GM15510 (cell line): ENCODE data around the gene PRSS27.

Experiments
- POLR2A ChIP-seq: IDR thresholded peaks from 3 replicates; pipeline ENCODE4 v1.6.1; 2011; ENCODE audit warnings: borderline replicate concordance; ENCODE audit not compliant: insufficient read length; ENCODE audit errors: extremely low read depth

Gene PRSS27

GRCh38 chr16:2720064-2720457 is at the start of gene PRSS27:
Gene PRSS27, minus strand, starts transcription at chr16:2720224. Its CDS starts 64 bp downstream, at chr16:2720160.
- no peak for TF ChIP-seq POLR2A

- no peak for TF ChIP-seq POLR2A
Observed at GRCh38 chr16:2769675-2770056, 49.6 kb upstream of the PRSS27 start.

- no peak for TF ChIP-seq POLR2A
Observed at GRCh38 chr16:2769100-2769529, 49.1 kb upstream of the PRSS27 start.

GRCh38 chr16:2768403-2769089 is 48.5 kb upstream of the PRSS27 start:
- TF ChIP-seq POLR2A: no peak

DNA sequence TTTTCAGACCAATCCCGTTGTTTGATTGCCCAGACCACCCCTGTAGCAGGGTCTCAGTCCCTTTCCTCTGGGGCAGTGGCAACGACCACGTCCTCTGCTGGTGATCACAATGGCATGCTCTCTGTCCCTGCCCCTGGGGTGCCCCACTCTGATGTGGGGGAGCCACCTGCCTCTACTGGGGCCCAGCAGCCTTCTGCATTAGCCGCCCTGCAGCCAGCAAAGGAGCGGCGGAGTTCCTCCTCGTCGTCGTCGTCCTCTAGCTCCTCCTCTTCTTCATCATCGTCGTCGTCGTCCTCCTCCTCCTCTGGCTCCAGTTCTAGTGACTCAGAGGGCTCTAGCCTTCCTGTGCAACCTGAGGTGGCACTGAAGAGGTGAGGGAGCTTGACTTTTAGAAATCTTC is 47.9 kb upstream of the PRSS27 start:
- TF ChIP-seq POLR2A: no peak

GRCh38 chr16:2767140-2767731 is 47.2 kb upstream of the PRSS27 start:
- TF ChIP-seq POLR2A: no peak

DNA sequence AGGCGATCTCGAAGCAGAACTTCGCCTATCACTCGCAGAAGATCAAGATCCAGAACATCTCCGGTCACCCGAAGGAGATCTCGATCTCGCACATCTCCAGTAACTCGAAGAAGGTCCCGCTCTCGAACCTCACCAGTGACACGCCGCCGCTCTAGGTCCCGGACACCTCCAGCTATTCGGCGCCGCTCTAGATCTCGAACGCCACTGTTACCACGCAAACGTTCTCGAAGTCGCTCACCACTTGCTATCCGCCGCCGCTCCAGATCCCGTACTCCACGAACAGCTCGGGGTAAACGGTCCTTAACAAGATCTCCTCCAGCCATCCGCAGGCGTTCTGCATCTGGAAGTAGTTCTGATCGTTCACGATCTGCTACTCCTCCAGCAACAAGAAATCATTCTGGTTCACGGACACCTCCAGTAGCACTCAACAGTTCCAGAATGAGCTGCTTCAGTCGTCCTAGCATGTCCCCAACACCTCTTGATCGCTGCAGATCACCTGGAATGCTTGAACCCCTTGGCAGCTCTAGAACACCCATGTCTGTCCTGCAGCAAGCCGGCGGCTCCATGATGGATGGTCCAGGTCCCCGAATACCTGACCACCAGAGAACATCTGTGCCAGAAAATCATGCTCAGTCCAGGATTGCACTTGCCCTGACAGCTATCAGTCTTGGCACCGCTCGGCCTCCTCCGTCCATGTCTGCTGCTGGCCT is 46.6 kb upstream of the PRSS27 start:
- TF ChIP-seq POLR2A: no peak

DNA sequence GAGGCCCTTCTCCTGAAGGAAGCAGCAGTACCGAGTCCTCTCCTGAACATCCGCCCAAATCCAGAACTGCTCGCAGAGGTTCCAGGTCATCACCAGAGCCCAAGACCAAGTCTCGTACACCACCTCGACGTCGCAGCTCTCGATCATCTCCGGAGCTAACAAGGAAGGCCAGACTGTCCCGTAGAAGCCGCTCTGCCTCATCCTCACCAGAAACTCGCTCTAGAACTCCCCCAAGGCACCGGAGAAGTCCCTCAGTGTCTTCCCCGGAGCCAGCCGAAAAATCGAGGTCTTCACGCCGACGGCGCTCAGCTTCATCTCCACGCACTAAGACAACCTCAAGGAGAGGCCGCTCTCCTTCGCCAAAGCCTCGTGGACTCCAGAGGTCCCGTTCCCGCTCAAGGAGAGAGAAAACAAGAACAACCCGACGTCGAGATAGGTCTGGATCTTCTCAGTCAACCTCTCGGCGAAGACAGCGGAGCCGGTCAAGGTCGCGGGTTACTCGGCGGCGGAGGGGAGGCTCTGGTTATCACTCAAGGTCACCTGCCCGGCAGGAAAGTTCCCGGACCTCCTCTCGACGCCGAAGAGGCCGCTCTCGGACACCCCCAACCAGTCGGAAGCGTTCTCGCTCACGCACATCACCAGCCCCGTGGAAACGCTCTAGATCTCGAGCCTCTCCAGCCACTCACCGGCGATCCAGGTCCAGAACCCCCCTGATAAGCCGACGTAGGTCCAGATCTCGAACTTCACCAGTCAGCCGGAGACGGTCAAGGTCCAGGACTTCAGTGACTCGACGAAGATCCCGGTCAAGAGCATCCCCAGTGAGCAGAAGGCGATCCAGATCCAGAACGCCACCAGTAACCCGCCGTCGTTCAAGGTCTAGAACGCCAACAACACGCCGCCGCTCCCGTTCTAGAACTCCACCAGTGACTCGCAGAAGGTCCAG is 45.7 kb upstream of the PRSS27 start:
- TF ChIP-seq POLR2A: no peak

GRCh38 chr16:2764718-2765117 is 44.7 kb upstream of the PRSS27 start:
- no peak for TF ChIP-seq POLR2A

GRCh38 chr16:2763173-2763572 is 43.1 kb upstream of the PRSS27 start:
- no peak for TF ChIP-seq POLR2A

GRCh38 chr16:2762711-2763110 is 42.7 kb upstream of the PRSS27 start:
- no peak for TF ChIP-seq POLR2A

DNA sequence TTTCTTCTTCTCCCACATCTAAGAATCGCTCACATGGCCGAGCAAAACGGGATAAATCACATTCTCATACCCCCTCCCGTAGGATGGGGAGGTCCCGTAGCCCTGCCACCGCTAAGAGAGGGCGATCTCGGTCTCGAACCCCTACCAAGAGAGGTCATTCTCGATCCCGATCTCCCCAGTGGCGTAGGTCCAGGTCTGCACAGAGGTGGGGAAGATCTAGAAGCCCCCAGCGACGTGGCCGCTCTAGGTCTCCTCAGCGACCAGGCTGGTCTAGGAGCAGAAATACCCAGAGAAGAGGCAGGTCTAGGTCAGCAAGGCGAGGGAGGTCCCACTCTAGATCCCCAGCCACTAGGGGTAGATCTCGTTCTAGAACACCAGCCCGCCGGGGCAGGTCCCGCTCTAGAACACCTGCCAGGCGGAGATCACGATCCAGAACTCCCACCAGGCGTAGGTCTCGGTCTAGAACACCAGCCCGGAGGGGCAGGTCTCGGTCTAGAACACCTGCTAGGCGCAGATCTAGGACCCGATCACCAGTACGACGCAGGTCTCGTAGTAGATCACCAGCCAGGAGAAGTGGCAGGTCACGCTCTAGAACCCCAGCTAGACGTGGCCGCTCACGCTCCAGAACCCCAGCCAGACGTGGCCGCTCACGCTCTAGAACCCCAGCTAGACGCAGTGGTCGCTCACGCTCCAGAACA is 42.0 kb upstream of the PRSS27 start:
- TF ChIP-seq POLR2A: no peak

DNA sequence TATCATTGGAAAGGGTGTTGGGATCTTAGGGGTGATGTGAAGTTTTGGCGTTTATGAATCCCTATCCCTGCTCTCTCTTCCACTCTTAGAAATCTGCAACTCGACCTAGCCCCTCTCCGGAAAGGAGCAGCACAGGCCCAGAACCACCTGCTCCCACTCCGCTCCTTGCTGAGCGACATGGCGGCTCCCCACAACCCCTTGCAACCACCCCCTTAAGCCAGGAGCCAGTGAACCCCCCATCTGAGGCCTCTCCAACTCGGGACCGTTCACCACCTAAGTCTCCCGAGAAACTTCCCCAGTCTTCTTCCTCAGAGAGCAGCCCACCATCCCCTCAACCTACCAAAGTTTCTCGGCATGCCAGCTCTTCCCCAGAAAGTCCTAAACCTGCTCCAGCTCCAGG is 41.4 kb upstream of the PRSS27 start:
- no peak for TF ChIP-seq POLR2A

DNA sequence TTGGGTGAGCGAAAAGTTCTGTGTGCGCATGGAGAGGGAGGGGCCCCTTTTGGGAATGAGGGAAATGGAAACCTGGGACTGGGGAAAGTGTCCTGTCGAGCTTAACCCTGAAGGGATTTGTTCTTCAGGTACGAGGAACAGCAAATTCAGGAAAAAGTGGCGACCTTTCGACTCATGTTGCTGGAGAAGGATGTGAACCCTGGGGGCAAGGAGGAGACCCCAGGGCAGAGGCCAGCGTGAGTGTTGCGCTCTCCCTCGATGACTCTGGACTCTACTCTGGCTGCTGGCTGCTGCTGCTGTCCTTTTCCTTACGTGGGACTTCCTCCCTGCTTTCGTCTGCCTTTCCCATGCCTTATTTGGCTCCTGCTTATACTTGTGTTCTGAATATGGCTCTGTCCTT is 37.3 kb upstream of the PRSS27 start:
- TF ChIP-seq POLR2A: no peak

GRCh38 chr16:2756288-2757015 is 36.4 kb upstream of the PRSS27 start:
- TF ChIP-seq POLR2A: no peak

GRCh38 chr16:2755158-2755557 is 35.1 kb upstream of the PRSS27 start:
- TF ChIP-seq POLR2A: no peak
